GM12878 (cell line): ENCODE data around the gene PAX3. TPM values are rescaled to one million over a fixed set of nuclear protein-coding genes. Genes with fewer than 3 reads are reported as not detected.
A peak's percentile ranks its signal among the peaks of the same experiment; 100 is the strongest.

Experiments used
- ATAC-seq: fragments of 200-7000 bp; cut with Tn5 transposase; 3 replicates; pipeline ENCODE4 v1.9.1; 2020; ENCODE audit warnings: mild to moderate bottlenecking, moderate library complexity
- BruUV-seq: library from RNA; stranded (reverse); fragments of 400-500 nt; replicated peaks from 2 replicates; lab custom pipeline; 2021; lab: Mats Ljungman, UMichigan
- CTCF ChIA-PET: fragments of 300-600 bp; sonication (Branson Sonifier 250); formaldehyde crosslinking; extraction: SDS; loops from one replicate; lab custom pipeline; 2021; ENCODE audit warnings: inconsistent platforms; lab: Yijun Ruan, JAX
- POLR2A ChIA-PET: fragments of 350-600 bp; formaldehyde crosslinking; extraction: SDS; loops from one replicate; lab custom pipeline; 2021; ENCODE audit warnings: inconsistent platforms; lab: Charles Lee
- RAD21 ChIA-PET: fragments of 300-600 bp; sonication (Branson Sonifier 250); formaldehyde crosslinking; loops from one replicate; lab custom pipeline; 2023; ENCODE audit warnings: antibody characterized with exemption; ENCODE audit not compliant: unreplicated experiment; lab: Charles Lee
- SMC1A ChIA-PET: fragments of 300-600 bp; sonication (Branson Sonifier 250); formaldehyde crosslinking; loops from one replicate; lab custom pipeline; 2023; ENCODE audit not compliant: unreplicated experiment, uncharacterized antibody; lab: Charles Lee
- DNase-seq: peaks from one replicate; pipeline ENCODE4 v3.0.0-alpha.2; 2011; ENCODE audit warnings: low read depth, low spot score
- FAIRE-seq: peaks from 3 replicates; lab custom pipeline; 2011; peaks lifted over from hg19 to GRCh38; lab: Jason Lieb, UNC
- H2AFZ ChIP-seq: 2 replicates; pipeline ENCODE4 v1.6.0; 2011; ENCODE audit warnings: low read depth, low read length, control low read depth; ENCODE audit not compliant: control insufficient read depth
- H3K27ac ChIP-seq: 2 replicates; pipeline ENCODE4 v1.5.1; 2011; ENCODE audit warnings: control low read depth; ENCODE audit not compliant: control insufficient read depth, insufficient read depth
- H3K27me3 ChIP-seq, 2 experiments: replicated peaks in 1 of 2; 2 replicates each; pipeline versions ENCODE4 v1.6.0 to v1.6.1; 2011; ENCODE audit warnings: low read length in 1 of 2; ENCODE audit not compliant: control insufficient read depth in 2 of 2, insufficient read depth in 2 of 2
- H3K36me3 ChIP-seq, 2 experiments: 2 replicates each; pipeline ENCODE4 v1.5.1; 2011; ENCODE audit warnings: low read length in 1 of 2; ENCODE audit not compliant: control insufficient read depth in 2 of 2, insufficient read depth in 2 of 2
- H3K4me1 ChIP-seq: 2 replicates; pipeline ENCODE4 v1.6.1; 2011; ENCODE audit warnings: mild to moderate bottlenecking, low read length, moderate library complexity, mixed read lengths; ENCODE audit not compliant: control insufficient read depth, insufficient read depth
- H3K4me2 ChIP-seq: 2 replicates; pipeline ENCODE4 v1.6.0; 2011; ENCODE audit warnings: control low read depth; ENCODE audit not compliant: control insufficient read depth, insufficient read depth
- H3K4me3 ChIP-seq: fragments of 200-600 bp; sonication (generic); 2 replicates; pipeline ENCODE4 v1.5.1; 2016
- H3K79me2 ChIP-seq: 2 replicates; pipeline ENCODE4 v1.6.0; 2011; ENCODE audit warnings: low read length; ENCODE audit not compliant: control insufficient read depth, insufficient read depth
- H3K9ac ChIP-seq: 2 replicates; pipeline ENCODE4 v1.8.0; 2011; ENCODE audit warnings: low read length, control low read depth, mixed read lengths; ENCODE audit not compliant: control insufficient read depth, insufficient read depth
- H3K9me3 ChIP-seq: replicated peaks from 3 replicates; pipeline ENCODE4 v1.5.1; 2011; ENCODE audit warnings: mild to moderate bottlenecking, low read length; ENCODE audit not compliant: control insufficient read depth, insufficient read depth
- H4K20me1 ChIP-seq: 2 replicates; pipeline ENCODE4 v1.6.0; 2011; ENCODE audit not compliant: control insufficient read depth, insufficient read depth
- RAD21 ChIP-seq: IDR thresholded peaks from 2 replicates; pipeline ENCODE4 v1.6.1; 2011; ENCODE audit warnings: mild to moderate bottlenecking, low read depth, low read length, moderate library complexity; ENCODE audit not compliant: insufficient read depth
- RAD51 ChIP-seq: fragments of 450-650 bp; IDR thresholded peaks from 2 replicates; pipeline ENCODE4 v1.6.1; 2016; ENCODE audit warnings: moderate library complexity, mild to moderate bottlenecking, inconsistent platforms
- WGBS: methylation state at CpG from one replicate; pipeline ENCODE4 v1.1.6; 2016; ENCODE audit warnings: low lambda C conversion rate; ENCODE audit not compliant: insufficient replicate concordance, insufficient coverage; ENCODE audit errors: missing lambda C conversion rate; 5-methylcytosine and 5-hydroxymethylcytosine counted together
- in situ Hi-C: fragments of 300-500 bp; cut with MboI; formaldehyde crosslinking; loops from 9 replicates; pipeline ENCODE4 v1.14.3; 2018; ENCODE audit warnings: mixed read lengths
- intact Hi-C: fragments of 100-400 bp; cut with micrococcal nuclease; formaldehyde crosslinking; loops from one replicate; pipeline ENCODE4 v1.14.2; 2022; ENCODE audit not compliant: unreplicated experiment
- polyA plus RNA-seq, 11 experiments: library from polyadenylated mRNA; depleted of rRNA in 4 of 11; unstranded in 6 of 11; stranded (reverse) in 5 of 11; fragments of >200 nt; fragmentation: Nextera tagmentation in 4 of 11; fragmentation: Illumina TruSeq in 1 of 11; extraction: Ambion mirVana in 4 of 11; extraction: Trizol in 1 of 11; gene quantifications; 1 replicate in 1 of 11; 2 replicates in 10 of 11; pipeline versions ENCODE4 v1.2.1 to v1.2.3, GENCODE V29; 2011 to 2016; ENCODE audit warnings: inconsistent platforms in 2 of 11, missing spikeins in 2 of 11, low read depth in 1 of 11
- total RNA-seq, 4 experiments: library from RNA; depleted of rRNA in 3 of 4; stranded (reverse); fragments of >200 nt in 3 of 4; fragmentation: Illumina TruSeq in 1 of 4; extraction: Trizol in 1 of 4; gene quantifications; 2 replicates each; pipeline versions ENCODE4 v1.2.1 to v1.2.3, GENCODE V29; 2013 to 2021
- TF ChIP-seq, protein P1 (sequence below): fragments of 450-650 bp; formaldehyde crosslinking; IDR thresholded peaks from 2 replicates; pipeline ENCODE4 v1.4.0; 2022; ENCODE audit warnings: mild to moderate bottlenecking, moderate library complexity
- TF ChIP-seq, protein P2 (sequence below), 3 experiments: IDR thresholded peaks in 2 of 3; conservative IDR thresholded peaks in 1 of 3; 2 replicates each; pipeline ENCODE4 v1.5.1; 2011; ENCODE audit warnings: low read depth in 3 of 3, low read length in 3 of 3, mild to moderate bottlenecking in 3 of 3, control low read depth in 2 of 3, moderate library complexity in 2 of 3, inconsistent platforms in 1 of 3, mixed read lengths in 1 of 3; ENCODE audit not compliant: control insufficient read depth in 2 of 3, insufficient read depth in 1 of 3; ENCODE audit errors: extremely low read depth in 1 of 3

PAX3 gene
- total and polyA plus RNA-seq, 10 of the 15 experiments (the other 5 are each of a cell fraction or from before 2014, with no cell fraction given): not detected

DNA sequence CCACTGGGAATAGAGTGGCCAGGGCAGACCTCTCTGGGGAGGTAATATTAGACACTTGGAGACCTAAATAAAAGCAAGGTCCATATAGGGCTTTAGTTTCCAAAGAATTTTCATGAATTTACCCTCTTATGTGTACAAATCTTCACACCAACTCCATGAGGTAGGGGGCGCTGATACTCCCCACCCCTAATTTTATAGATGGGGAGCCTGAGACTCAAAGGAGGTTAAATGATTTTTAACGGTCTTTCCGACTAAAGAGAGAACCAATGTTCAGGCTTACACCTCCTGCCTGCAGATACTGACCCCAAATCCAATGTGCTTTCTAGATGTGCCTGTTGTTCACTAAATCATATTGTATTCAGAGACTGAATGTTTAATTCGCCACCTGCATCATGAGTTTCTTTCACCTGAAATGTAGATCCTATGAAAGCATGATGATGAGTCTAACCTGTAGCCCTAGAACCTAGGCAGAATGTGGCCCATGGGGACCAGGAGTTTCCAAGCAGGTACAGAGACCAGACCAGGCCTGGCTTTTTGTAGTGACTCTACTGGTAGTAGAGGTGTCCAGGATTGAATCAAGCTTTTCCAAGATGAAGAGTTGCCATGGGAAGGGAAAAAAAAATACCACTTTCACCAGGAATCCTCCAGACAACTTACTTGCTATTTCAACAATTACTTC, 16.8 kb upstream of the PAX3 start:
- CTCF ChIA-PET: interaction anchor here (0.7 to 7.1 kb wide), 4 partner anchors 168 to 302 kb away, joined by 3 to 88 read pairs (median 8); no protein-coding TSS in a partner anchor
- in situ Hi-C loops: loop anchor here (25.0 kb wide), 1 partner anchor 597 kb away; no protein-coding TSS in a partner anchor
- no peak for DNase-seq

More for the DNA sequence above, 16.8 kb upstream of the PAX3 start:
- POLR2A ChIA-PET: no interaction called here
- no peaks in the 10 kb centered on the region for H4K20me1 ChIP-seq
- no TSS peak for BruUV-seq
- ATAC-seq (no peak), FAIRE-seq (no peak)
- H3K4me2 ChIP-seq: no peak overlapping the region
- H3K79me2 ChIP-seq: no peaks in the 10 kb centered on the region
- TF ChIP-seq, protein P1, sequence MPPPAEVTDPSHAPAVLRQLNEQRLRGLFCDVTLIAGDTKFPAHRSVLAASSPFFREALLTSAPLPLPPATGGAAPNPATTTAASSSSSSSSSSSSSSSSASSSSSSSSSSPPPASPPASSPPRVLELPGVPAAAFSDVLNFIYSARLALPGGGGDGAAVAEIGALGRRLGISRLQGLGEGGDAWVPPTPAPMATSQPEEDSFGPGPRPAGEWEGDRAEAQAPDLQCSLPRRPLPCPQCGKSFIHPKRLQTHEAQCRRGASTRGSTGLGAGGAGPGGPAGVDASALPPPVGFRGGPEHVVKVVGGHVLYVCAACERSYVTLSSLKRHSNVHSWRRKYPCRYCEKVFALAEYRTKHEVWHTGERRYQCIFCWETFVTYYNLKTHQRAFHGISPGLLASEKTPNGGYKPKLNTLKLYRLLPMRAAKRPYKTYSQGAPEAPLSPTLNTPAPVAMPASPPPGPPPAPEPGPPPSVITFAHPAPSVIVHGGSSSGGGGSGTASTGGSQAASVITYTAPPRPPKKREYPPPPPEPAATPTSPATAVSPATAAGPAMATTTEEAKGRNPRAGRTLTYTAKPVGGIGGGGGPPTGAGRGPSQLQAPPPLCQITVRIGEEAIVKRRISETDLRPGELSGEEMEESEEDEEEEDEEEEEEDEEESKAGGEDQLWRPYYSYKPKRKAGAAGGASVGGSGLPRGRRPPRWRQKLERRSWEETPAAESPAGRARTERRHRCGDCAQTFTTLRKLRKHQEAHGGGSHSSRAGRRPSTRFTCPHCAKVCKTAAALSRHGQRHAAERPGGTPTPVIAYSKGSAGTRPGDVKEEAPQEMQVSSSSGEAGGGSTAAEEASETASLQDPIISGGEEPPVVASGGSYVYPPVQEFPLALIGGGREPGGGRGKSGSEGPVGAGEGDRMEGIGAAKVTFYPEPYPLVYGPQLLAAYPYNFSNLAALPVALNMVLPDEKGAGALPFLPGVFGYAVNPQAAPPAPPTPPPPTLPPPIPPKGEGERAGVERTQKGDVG: no peak
- TF ChIP-seq, protein P2, sequence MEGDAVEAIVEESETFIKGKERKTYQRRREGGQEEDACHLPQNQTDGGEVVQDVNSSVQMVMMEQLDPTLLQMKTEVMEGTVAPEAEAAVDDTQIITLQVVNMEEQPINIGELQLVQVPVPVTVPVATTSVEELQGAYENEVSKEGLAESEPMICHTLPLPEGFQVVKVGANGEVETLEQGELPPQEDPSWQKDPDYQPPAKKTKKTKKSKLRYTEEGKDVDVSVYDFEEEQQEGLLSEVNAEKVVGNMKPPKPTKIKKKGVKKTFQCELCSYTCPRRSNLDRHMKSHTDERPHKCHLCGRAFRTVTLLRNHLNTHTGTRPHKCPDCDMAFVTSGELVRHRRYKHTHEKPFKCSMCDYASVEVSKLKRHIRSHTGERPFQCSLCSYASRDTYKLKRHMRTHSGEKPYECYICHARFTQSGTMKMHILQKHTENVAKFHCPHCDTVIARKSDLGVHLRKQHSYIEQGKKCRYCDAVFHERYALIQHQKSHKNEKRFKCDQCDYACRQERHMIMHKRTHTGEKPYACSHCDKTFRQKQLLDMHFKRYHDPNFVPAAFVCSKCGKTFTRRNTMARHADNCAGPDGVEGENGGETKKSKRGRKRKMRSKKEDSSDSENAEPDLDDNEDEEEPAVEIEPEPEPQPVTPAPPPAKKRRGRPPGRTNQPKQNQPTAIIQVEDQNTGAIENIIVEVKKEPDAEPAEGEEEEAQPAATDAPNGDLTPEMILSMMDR (IDR thresholded peaks at IDR 0.05 in 2 of 3, conservative IDR thresholded peaks at IDR 0.05 in 1 of 3; ENCODE audit: control insufficient read depth in 2 of 3, extremely low read depth in 1 of 3, insufficient read depth in 1 of 3, low read depth in 3 of 3, low read length in 3 of 3): peak; percentile 23 to 26 (median 25); a peak in 2 of 6 replicates
- TF ChIP-seq RAD21 (peak; percentile 21; the same call in 1 of the 2 replicates), RAD51 (no peak)
- no peak overlapping the region for H2AFZ ChIP-seq
- H3K9ac ChIP-seq: no peak overlapping the region
- SMC1A ChIA-PET: interaction anchor here (1.3 kb wide), 1 partner anchor 246 kb away, joined by 8 read pairs; no protein-coding TSS in a partner anchor
- RAD21 ChIA-PET: no interaction called here
- peaks cover 8 to 24% of the 10 kb centered on the region in 2 experiments for H3K27me3 ChIP-seq
- intact Hi-C loops: no loop called here
- H3K4me3 ChIP-seq: no peak overlapping the region
- no peaks in the 10 kb centered on the region for H3K9me3 ChIP-seq
- no peaks in the 10 kb centered on the region for H3K4me1 ChIP-seq
- H3K36me3 ChIP-seq: no peaks in the 10 kb centered on the region; a peak in 1 of 4 replicates
- H3K27ac ChIP-seq: no peak overlapping the region
- WGBS: 29% methylated on average over 4 of the region's 4 CpGs
